Peyer's patch (tissue), 4 donors: Measurements from ENCODE around the gene PAM.

Source experiments
- CTCF ChIP-seq, 6 experiments: fragments of 450-650 bp in 4 of 6; fragments of 200-600 bp in 2 of 6; sonication (generic) in 1 of 6; IDR thresholded peaks; one replicate each; pipeline ENCODE4 v1.5.1; 2017 to 2019; ENCODE audit warnings: antibody characterized with exemption in 6 of 6, mild to moderate bottlenecking in 3 of 6, moderate library complexity in 1 of 6
- POLR2A ChIP-seq, 2 donors: fragments of 450-650 bp; IDR thresholded peaks; one replicate each; pipeline ENCODE4 v1.5.1; 2017; ENCODE audit warnings: antibody characterized with exemption in 2 of 2, mild to moderate bottlenecking in 2 of 2, moderate library complexity in 2 of 2

GRCh38 chr5:102759700-102760099 lies 4.6 kb downstream of the PAM start:
- TF ChIP-seq CTCF (IDR thresholded peaks at IDR 0.05) (no peak), POLR2A (IDR thresholded peaks at IDR 0.05) (no peak)
